Epithelial cell of prostate (primary cell): Measurements from ENCODE around the gene PIGO.

ENCODE experiments used
- DNase-seq: peaks from one replicate; pipeline ENCODE4 v3.0.0-alpha.2; 2011; ENCODE audit warnings: low read depth, low spot score
- H3K27ac ChIP-seq: fragments of 450-650 bp; 2 replicates; pipeline ENCODE4 v1.5.1; 2017; ENCODE audit warnings: mild to moderate bottlenecking

Gene PIGO

GRCh38 chr9:35096035-35096849 lies at the start of gene PIGO:
Gene PIGO, minus strand, starts transcription at chr9:35096591. Its CDS starts 1,026 bp downstream, at chr9:35095565.
- peak; percentile 43 for DNase-seq
- peak within 1 kb of the TSS; percentile 89 for H3K27ac ChIP-seq

- H3K27ac ChIP-seq = no peak overlapping the region
Measured at GRCh38 chr9:35142037-35142436, 45.6 kb upstream of the PIGO start.

GRCh38 chr9:35140093-35140492 lies 43.7 kb upstream of the PIGO start:
- DNase-seq = no peak
- H3K27ac ChIP-seq = no peak overlapping the region

More at GRCh38 chr9:35142037-35142436, 45.6 kb upstream of the PIGO start:
- no peak for DNase-seq

GRCh38 chr9:35136866-35137265 lies 40.5 kb upstream of the PIGO start:
- no peak for DNase-seq

GRCh38 chr9:35135988-35136387 lies 39.6 kb upstream of the PIGO start:
- no peak overlapping the region for H3K27ac ChIP-seq
- no peak for DNase-seq

More at GRCh38 chr9:35136866-35137265, 40.5 kb upstream of the PIGO start:
- H3K27ac ChIP-seq = no peak overlapping the region

- no peak for DNase-seq
- no peak overlapping the region for H3K27ac ChIP-seq
Measured at GRCh38 chr9:35134920-35135319, 38.5 kb upstream of the PIGO start.

- DNase-seq = no peak
- no peak overlapping the region for H3K27ac ChIP-seq
Measured at GRCh38 chr9:35116898-35117551, 20.6 kb upstream of the PIGO start.

GRCh38 chr9:35116539-35116897 lies 20.1 kb upstream of the PIGO start:
- DNase-seq = no peak
- peak overlapping the region; percentile 99 for H3K27ac ChIP-seq

GRCh38 chr9:35115680-35116538 lies 19.5 kb upstream of the PIGO start, which contains the start of gene ATOSB:
Gene ATOSB, minus strand, starts transcription at chr9:35115862. Its CDS starts 7,588 bp downstream, at chr9:35108274.
- peak; percentile 72 for DNase-seq
- H3K27ac ChIP-seq = peak within 1 kb of the TSS; percentile 99

GRCh38 chr9:35114840-35115628 lies 18.6 kb upstream of the PIGO start:
- DNase-seq = no peak
- H3K27ac ChIP-seq = peak overlapping the region; percentile 99

- peak; percentile 87 for DNase-seq
- peak overlapping the region; percentile 99 for H3K27ac ChIP-seq
Measured at GRCh38 chr9:35114113-35114839, 17.9 kb upstream of the PIGO start.

GRCh38 chr9:35112257-35113020 lies 16.0 kb upstream of the PIGO start:
- peak overlapping the region; percentile 99 for H3K27ac ChIP-seq
- no peak for DNase-seq

- DNase-seq = peak; percentile 96
- peak overlapping the region; percentile 99 for H3K27ac ChIP-seq
Measured at GRCh38 chr9:35111001-35111933, 14.9 kb upstream of the PIGO start.

GRCh38 chr9:35110327-35110761 lies 14.0 kb upstream of the PIGO start:
- DNase-seq = no peak
- peak overlapping the region; percentile 99 for H3K27ac ChIP-seq

GRCh38 chr9:35108946-35109575 lies 12.7 kb upstream of the PIGO start:
- DNase-seq = no peak
- H3K27ac ChIP-seq = no peak overlapping the region

- H3K27ac ChIP-seq = no peak overlapping the region
Measured at GRCh38 chr9:35108461-35108860, 12.1 kb upstream of the PIGO start.

More at GRCh38 chr9:35108461-35108860, 12.1 kb upstream of the PIGO start:
- no peak for DNase-seq
